HG03575 (cell line): Measurements from ENCODE around the gene ATP2B2.

ENCODE experiments used
- ATAC-seq: cut with Tn5 transposase; IDR thresholded peaks from one replicate; pipeline ENCODE4 v1.9.1; 2021; ENCODE audit not compliant: unreplicated experiment, insufficient number of reproducible peaks, low FRiP score; ENCODE audit errors: extremely low read depth

The ATP2B2 gene

GRCh38 chr3:10480871-10481378 is 24.5 kb downstream of the ATP2B2 start:
- no peak for ATAC-seq

DNA sequence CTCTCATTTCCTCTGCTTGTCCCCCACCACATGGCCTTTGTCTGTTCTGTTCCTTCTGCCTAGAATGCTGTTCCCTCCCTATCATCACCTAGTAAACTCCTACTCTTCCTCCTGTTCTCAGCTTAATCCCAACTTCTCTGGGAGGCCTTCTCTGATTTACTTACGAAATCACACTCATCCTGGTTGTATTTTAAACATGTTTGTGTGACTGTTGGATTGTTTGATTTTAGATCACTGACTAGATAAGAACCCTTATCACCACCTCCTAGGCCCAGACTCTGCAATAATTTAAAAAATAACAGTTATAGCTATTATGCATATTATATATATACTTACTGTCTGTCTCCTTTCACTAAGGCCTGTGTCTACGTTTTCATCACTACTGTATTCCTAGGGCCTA is 26.1 kb downstream of the ATP2B2 start:
- no peak for ATAC-seq

- ATAC-seq: no peak
Observed at GRCh38 chr3:10475983-10476382, 29.4 kb downstream of the ATP2B2 start.

DNA sequence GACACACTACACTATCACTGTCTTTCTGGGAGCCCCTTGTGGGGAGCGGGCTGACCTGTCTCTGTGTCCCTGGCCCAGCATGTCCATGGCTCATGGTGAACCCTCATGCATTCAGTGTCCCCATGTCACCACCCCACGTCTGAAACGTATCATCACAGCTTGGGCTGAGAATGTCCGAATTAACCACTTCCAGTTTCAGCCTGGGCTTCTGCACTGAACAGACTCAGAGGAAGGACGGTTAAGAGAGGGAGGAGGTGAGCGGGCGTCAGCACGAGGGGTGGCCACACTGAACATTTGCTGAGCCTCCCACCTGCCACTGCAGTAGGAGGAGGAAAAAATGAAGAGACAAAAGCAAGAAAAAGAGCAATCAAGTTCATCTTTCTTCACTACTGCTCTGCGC is 30.5 kb downstream of the ATP2B2 start:
- ATAC-seq: no peak

DNA sequence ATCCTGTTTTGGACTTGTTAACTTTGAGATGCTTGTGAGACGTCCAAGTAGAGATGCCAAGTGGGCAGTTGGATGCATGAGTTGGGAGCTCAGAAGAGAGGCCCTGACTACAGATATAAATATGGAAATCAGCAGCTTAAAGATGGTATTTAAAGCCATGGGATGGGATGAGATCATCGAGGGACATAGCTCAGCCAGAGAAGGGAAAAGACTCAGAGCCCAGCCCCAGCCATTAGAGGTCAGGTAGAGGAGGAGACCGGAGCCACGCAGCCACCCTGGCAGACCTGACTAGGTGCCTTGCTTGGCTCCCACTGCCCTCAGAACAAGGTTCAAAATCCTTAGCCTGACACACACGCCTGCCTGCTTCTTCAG is 31.1 kb downstream of the ATP2B2 start:
- no peak for ATAC-seq

DNA sequence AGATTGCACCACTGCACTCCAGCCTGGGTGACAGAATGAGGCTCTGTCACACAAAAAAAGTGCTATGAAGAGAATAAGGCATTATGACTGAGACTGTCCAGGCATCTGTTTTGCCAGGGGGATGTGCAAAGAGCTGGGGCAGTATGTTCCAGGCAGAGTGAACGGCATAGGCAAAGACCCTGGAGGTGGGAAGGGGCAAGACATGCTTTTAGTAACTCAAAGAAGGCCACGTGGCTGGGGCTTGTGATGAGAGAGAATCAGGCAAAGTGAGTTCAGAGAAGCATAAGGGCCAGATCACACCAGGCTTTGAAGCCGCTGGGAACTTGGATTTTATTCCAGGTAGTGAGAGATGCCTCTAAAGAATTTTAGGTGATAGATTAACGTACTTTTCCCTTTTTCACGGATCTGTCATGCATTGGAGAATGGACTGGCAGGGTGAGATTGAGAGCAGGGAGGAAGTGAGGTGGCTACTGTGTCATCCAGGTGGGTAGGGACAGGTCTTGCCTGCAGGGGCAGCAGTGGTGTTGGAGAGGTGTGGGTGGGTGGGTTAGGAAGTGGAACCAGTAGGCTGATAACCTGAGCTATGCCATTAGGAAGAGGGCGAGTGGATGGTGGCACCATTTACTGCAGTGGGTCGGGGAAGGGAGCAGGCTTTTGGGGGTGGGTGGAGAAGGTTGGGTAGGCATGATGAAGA is 31.7 kb downstream of the ATP2B2 start:
- ATAC-seq: no peak

- no peak for ATAC-seq
Observed at GRCh38 chr3:10472877-10473440, 32.4 kb downstream of the ATP2B2 start.

GRCh38 chr3:10471054-10471688 is 34.2 kb downstream of the ATP2B2 start:
- ATAC-seq: no peak

- ATAC-seq: no peak
Observed at GRCh38 chr3:10470120-10471053, 35.0 kb downstream of the ATP2B2 start.

DNA sequence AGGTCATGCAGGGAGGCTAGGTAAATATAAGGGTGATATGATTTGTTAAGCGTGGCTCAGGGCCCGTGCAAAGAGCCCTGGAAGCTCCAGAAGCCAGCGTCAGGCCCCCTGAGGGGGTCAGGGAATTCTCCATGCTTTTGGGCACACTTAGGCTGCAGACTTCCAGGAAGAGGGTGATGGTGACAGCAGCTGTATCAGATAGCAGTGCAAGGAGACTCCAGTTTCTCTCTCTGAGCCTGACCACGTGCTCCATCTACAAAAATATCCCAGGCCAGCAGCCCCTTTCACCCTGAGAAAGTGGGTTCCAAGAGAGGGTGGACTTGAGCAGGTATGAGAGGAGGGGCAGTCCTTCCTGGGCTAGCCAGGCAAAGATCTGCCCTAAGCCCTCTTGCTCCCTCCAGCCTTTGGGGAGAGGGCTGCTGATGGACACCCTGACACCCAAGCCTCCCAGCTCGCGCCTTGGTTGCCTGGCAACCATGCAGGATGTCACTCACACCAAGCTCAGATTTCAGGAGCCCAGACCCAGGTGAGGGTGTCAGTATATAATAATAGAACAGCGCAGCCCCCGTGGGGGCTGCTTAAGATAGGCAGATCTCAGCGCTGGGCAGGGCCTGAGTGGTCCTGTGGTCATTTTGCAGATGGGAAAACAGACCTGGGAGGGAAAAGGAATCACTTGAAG is 35.8 kb downstream of the ATP2B2 start:
- no peak for ATAC-seq

- no peak for ATAC-seq
Observed at GRCh38 chr3:10468613-10469354, 36.6 kb downstream of the ATP2B2 start.

DNA sequence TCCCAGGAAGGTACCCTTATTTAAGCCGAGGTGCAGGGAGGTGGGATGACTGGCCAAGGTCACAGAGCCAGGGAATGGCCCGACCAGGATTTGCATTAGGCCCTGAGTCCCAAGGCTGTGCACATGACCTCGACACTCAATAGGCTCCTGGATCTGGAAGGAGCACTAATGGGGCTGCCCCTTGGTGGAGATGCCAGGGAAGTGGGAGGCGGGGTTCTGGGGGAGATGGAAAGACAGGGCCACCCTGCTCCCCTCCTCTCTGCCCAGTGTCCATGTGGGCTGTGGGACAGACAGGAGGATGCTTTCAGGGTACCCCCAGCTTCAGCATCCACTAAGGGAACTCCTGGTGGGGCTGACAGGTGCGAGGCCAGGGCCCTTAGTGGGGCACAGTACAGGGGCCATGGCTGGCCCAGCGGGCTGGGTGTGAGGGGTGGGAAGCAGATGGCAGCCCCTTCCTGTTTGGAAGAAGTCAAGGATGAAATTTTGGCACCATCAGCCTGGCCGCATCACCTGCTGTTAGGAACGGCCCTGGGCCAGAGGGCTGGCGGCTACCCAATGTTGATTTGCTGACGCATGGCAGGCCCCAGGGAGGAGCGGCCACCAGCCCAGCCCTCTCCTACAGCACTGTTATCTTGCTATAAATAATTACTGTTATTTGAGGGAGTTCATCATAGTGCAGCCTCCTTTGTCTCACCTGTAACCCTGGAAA is 37.3 kb downstream of the ATP2B2 start:
- no peak for ATAC-seq

DNA sequence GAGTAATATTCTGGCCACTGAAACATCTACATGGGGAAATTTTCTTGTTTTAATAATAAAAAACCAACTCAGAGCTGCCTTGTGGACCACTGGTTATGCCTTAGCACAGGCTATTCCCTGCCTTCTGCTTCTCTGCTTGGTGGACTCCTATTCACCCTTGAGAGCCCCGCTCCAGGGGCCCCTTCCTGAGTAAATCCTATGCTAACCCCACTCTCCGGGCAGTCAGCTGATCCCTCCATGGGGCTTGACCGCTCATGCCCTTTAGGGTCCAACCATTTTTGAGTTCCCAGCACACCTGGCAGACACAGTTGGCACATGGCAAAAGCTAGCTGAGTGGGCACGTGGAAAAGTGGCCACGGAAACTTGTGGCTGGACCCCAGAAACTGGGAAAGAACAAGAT is 38.2 kb downstream of the ATP2B2 start:
- ATAC-seq: no peak

DNA sequence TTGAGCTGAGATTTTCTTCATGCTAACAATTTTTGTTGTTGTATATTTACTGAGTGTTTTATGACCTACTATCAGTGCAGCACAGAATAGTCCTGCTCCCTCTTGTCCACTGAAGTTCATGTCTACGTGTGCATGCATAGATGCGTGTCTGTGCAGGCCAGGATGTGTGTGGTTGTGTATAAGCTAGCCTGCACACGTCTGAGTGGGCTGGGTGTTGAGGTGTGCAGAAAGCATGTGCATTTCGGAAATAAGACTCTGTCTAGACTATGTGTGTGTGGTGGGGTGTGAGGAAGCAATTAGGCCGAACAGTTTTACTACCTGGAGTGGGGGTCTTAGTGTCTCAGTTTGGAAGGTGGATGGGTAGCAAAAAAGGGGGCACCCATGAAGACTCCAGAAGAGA is 39.2 kb downstream of the ATP2B2 start:
- ATAC-seq: no peak

- ATAC-seq: no peak
Observed at GRCh38 chr3:10465161-10465560, 40.2 kb downstream of the ATP2B2 start.

DNA sequence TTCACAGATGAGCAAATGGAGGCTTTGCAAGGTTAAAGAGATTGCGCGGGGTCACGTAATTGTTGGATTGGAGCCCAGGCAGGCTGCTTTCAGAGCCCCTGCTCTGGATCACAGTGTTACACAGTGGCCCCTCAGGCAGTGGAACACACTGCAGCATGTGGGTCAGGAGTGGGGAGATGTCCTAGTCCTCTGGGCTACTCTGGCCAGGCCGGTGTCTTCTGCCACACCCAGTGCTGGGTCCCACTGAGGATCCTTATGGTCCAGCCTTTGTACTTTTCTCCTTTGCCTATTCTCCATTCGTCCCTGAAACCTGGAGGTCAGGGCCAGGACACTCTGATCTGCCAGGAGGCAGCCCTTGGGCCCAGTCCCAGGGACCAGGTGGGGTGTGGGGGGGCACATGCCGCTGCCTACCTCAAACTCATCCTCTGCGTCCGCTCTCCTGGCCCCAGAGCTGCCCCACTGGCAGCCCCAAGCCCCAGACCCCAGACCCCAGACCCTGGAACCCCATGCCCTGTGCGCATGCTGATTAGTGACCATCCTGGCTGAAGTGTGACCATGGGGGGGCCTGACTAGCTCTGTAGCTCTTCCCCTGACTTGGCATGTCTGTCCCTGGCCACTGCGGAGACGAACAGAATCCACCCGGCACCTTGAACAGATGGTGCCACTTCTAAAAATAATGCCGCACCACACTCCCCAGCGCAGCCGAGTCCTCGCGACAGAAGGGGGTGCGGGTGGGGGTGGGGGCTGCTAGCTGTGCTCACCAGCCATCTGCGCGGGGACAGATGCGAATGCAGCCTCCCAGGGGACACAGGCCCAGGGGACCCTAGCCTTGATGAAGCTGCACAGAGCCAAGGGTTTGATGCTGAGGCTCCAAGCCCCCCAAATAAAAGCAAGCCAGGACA is 41.6 kb downstream of the ATP2B2 start:
- no peak for ATAC-seq
